HepG2 (cell line): ENCODE results near the gene GALR3. TPM values are rescaled to one million over a fixed set of nuclear protein-coding genes. Genes with fewer than 3 reads are reported as not detected.

ENCODE experiments used
- AGO2 ChIP-seq: fragments of 200-400 bp; formaldehyde crosslinking; optimal IDR thresholded peaks from 2 replicates; pipeline ENCODE3; 2017; ENCODE audit warnings: mild to moderate bottlenecking, low read depth, low read length, moderate library complexity
- BRD4 ChIP-seq: sonication (generic); formaldehyde crosslinking; IDR thresholded peaks from 2 replicates; pipeline ENCODE4 v1.4.0; 2020; ENCODE audit warnings: missing genetic modification reagents
- CCDC6 ChIP-seq: sonication (generic); formaldehyde crosslinking; IDR thresholded peaks from 2 replicates; pipeline ENCODE4 v1.8.1; 2022; ENCODE audit warnings: mild to moderate bottlenecking, missing genetic modification reagents, moderate library complexity
- DR1 ChIP-seq: sonication (generic); formaldehyde crosslinking; IDR thresholded peaks from 2 replicates; pipeline ENCODE4 v1.8.0; 2021; ENCODE audit warnings: mild to moderate bottlenecking, missing genetic modification reagents, inconsistent platforms
- KDM3A ChIP-seq: IDR thresholded peaks from 2 replicates; pipeline ENCODE4 v1.6.1; 2018; ENCODE audit warnings: low read depth, missing compliant biosample characterization
- KLF15 ChIP-seq: sonication (generic); formaldehyde crosslinking; IDR thresholded peaks from 2 replicates; pipeline ENCODE4 v1.8.1; 2023; ENCODE audit warnings: borderline replicate concordance, mild to moderate bottlenecking, inconsistent platforms, missing genetic modification reagents, mixed read lengths
- NPAS2 ChIP-seq: sonication (generic); formaldehyde crosslinking; IDR thresholded peaks from 2 replicates; pipeline ENCODE4 v1.8.0; 2022; ENCODE audit warnings: mild to moderate bottlenecking, missing genetic modification reagents, borderline replicate concordance
- PHB2 ChIP-seq: fragments of 450-650 bp; IDR thresholded peaks from 2 replicates; pipeline ENCODE4 v1.6.1; 2018; ENCODE audit not compliant: partially characterized antibody
- RBFOX2 ChIP-seq: fragments of 200-400 bp; formaldehyde crosslinking; IDR thresholded peaks from 2 replicates; pipeline ENCODE4 v1.6.1; 2017; ENCODE audit warnings: low read depth, mild to moderate bottlenecking, low read length
- XBP1 ChIP-seq: sonication (generic); formaldehyde crosslinking; IDR thresholded peaks from 2 replicates; pipeline ENCODE4 v1.5.0; 2020; ENCODE audit warnings: missing genetic modification reagents
- ZNF10 ChIP-seq: sonication (generic); formaldehyde crosslinking; IDR thresholded peaks from 2 replicates; pipeline ENCODE4 v1.4.0; 2020; ENCODE audit warnings: mild to moderate bottlenecking, low read depth, missing genetic modification reagents, borderline replicate concordance
- polyA plus RNA-seq, 8 experiments: library from polyadenylated mRNA; depleted of rRNA in 3 of 8; stranded (reverse) in 7 of 8; unstranded in 1 of 8; fragments of >200 nt; fragmentation: Illumina TruSeq in 4 of 8; extraction: Trizol in 4 of 8; gene quantifications; 2 replicates each; pipeline versions ENCODE4 v1.2.1 to v1.2.3, GENCODE V29; 2011 to 2016; ENCODE audit warnings: low read depth in 4 of 8, missing spikeins in 1 of 8, mixed read lengths in 1 of 8; ENCODE audit not compliant: insufficient read depth in 1 of 8
- total RNA-seq, 5 experiments: library from RNA; depleted of rRNA; stranded (reverse); fragments of >200 nt; fragmentation: Illumina TruSeq; extraction: Trizol; gene quantifications; 2 replicates each; pipeline ENCODE4 v1.2.3, GENCODE V29; 2016; ENCODE audit warnings: low read depth in 1 of 5
- TF ChIP-seq, protein P1 (sequence below): sonication (generic); formaldehyde crosslinking; IDR thresholded peaks from 2 replicates; pipeline ENCODE4 v1.9.0; 2021; ENCODE audit warnings: missing genetic modification reagents, borderline replicate concordance
- TF ChIP-seq, protein P2 (sequence below): sonication (generic); formaldehyde crosslinking; IDR thresholded peaks from 2 replicates; pipeline ENCODE4 v1.5.0; 2020; ENCODE audit warnings: missing genetic modification reagents
- TF ChIP-seq, protein P3 (sequence below): sonication (generic); formaldehyde crosslinking; IDR thresholded peaks from 2 replicates; pipeline ENCODE4 v1.5.0; 2020; ENCODE audit warnings: mild to moderate bottlenecking, missing genetic modification reagents
- TF ChIP-seq, protein P4 (sequence below): IDR thresholded peaks from 2 replicates; pipeline ENCODE4 v1.6.1; 2016; ENCODE audit warnings: low read depth, control low read depth
- TF ChIP-seq, protein P5 (sequence below): sonication (generic); formaldehyde crosslinking; IDR thresholded peaks from 2 replicates; pipeline ENCODE4 v1.4.0; 2020; ENCODE audit warnings: missing genetic modification reagents
- TF ChIP-seq, protein P6 (sequence below): sonication (generic); formaldehyde crosslinking; IDR thresholded peaks from 2 replicates; pipeline ENCODE4 v1.5.1; 2020; ENCODE audit warnings: missing genetic modification reagents, mild to moderate bottlenecking, borderline replicate concordance

The GALR3 gene
- total and polyA plus RNA-seq, 2 of the 13 experiments (the other 11 are each of a cell fraction or from before 2014, with no cell fraction given), result 0.13 TPM; not detected in 1

DNA sequence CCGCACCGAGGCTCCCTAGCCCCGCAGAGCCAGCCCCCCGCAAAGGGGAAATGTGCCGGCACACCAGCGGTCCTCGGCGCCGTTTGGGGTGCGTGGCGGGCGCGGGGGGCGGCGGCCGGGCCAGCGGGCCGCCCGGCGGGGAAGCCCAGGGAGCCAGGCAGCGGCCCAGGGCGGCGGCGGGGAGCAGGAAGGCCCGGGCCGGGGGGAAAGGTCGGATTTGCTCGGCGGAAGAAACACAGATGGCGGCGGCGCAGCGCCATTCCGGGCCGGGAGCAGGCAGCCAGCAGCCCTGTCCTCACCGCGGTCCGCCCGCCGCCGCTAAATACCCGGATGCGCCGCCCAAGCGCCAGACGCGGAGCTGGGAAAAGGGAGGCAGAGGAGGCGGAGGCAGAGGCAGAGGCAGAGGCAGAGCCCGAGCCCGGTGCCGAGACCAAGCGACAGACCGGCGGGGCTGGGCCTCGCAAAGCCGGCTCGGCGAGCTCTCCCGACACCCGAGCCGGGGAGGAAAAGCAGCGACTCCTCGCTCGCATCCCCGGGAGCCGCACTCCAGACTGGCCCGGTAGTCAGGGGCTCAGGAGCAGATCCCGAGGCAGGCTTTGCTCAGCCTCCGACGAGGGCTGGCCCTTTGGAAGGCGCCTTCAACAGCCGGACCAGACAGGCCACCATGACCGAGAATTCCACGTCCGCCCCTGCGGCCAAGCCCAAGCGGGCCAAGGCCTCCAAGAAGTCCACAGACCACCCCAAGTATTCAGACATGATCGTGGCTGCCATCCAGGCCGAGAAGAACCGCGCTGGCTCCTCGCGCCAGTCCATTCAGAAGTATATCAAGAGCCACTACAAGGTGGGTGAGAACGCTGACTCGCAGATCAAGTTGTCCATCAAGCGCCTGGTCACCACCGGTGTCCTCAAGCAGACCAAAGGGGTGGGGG lies 18.0 kb upstream of the GALR3 start (continued):
- TF ChIP-seq, protein P1, sequence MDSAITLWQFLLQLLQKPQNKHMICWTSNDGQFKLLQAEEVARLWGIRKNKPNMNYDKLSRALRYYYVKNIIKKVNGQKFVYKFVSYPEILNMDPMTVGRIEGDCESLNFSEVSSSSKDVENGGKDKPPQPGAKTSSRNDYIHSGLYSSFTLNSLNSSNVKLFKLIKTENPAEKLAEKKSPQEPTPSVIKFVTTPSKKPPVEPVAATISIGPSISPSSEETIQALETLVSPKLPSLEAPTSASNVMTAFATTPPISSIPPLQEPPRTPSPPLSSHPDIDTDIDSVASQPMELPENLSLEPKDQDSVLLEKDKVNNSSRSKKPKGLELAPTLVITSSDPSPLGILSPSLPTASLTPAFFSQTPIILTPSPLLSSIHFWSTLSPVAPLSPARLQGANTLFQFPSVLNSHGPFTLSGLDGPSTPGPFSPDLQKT (CRISPR knock-in tag), result no peak
- TF ChIP-seq, protein P2, sequence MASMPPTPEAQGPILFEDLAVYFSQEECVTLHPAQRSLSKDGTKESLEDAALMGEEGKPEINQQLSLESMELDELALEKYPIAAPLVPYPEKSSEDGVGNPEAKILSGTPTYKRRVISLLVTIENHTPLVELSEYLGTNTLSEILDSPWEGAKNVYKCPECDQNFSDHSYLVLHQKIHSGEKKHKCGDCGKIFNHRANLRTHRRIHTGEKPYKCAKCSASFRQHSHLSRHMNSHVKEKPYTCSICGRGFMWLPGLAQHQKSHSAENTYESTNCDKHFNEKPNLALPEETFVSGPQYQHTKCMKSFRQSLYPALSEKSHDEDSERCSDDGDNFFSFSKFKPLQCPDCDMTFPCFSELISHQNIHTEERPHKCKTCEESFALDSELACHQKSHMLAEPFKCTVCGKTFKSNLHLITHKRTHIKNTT (CRISPR knock-in tag), result no peak
- TF ChIP-seq KLF15 (CRISPR knock-in tag) (no peak; the same call in 1 of the 2 replicates), BRD4 (CRISPR knock-in tag) (peak; percentile 58; the same call in 1 of the 2 replicates), NPAS2 (CRISPR knock-in tag) (no peak), RBFOX2 (peak; percentile 100), CCDC6 (CRISPR knock-in tag) (peak; percentile 80), ZNF10 (CRISPR knock-in tag) (no peak), PHB2 (no peak), KDM3A (CRISPR knock-in tag) (peak; percentile 72; the same call in 1 of the 2 replicates), XBP1 (CRISPR knock-in tag) (no peak), DR1 (CRISPR knock-in tag) (peak; percentile 85), AGO2 (peak; percentile 99)
- TF ChIP-seq, protein P3, sequence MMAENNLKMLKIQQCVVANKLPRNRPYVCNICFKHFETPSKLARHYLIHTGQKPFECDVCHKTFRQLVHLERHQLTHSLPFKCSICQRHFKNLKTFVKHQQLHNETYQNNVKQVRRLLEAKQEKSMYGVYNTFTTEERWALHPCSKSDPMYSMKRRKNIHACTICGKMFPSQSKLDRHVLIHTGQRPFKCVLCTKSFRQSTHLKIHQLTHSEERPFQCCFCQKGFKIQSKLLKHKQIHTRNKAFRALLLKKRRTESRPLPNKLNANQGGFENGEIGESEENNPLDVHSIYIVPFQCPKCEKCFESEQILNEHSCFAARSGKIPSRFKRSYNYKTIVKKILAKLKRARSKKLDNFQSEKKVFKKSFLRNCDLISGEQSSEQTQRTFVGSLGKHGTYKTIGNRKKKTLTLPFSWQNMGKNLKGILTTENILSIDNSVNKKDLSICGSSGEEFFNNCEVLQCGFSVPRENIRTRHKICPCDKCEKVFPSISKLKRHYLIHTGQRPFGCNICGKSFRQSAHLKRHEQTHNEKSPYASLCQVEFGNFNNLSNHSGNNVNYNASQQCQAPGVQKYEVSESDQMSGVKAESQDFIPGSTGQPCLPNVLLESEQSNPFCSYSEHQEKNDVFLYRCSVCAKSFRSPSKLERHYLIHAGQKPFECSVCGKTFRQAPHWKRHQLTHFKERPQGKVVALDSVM (CRISPR knock-in tag), result peak; percentile 97
- TF ChIP-seq, protein P4, sequence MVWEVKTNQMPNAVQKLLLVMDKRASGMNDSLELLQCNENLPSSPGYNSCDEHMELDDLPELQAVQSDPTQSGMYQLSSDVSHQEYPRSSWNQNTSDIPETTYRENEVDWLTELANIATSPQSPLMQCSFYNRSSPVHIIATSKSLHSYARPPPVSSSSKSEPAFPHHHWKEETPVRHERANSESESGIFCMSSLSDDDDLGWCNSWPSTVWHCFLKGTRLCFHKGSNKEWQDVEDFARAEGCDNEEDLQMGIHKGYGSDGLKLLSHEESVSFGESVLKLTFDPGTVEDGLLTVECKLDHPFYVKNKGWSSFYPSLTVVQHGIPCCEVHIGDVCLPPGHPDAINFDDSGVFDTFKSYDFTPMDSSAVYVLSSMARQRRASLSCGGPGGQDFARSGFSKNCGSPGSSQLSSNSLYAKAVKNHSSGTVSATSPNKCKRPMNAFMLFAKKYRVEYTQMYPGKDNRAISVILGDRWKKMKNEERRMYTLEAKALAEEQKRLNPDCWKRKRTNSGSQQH (CRISPR knock-in tag), result peak; percentile 68; the same call in 1 of the 2 replicates
- TF ChIP-seq, protein P5, sequence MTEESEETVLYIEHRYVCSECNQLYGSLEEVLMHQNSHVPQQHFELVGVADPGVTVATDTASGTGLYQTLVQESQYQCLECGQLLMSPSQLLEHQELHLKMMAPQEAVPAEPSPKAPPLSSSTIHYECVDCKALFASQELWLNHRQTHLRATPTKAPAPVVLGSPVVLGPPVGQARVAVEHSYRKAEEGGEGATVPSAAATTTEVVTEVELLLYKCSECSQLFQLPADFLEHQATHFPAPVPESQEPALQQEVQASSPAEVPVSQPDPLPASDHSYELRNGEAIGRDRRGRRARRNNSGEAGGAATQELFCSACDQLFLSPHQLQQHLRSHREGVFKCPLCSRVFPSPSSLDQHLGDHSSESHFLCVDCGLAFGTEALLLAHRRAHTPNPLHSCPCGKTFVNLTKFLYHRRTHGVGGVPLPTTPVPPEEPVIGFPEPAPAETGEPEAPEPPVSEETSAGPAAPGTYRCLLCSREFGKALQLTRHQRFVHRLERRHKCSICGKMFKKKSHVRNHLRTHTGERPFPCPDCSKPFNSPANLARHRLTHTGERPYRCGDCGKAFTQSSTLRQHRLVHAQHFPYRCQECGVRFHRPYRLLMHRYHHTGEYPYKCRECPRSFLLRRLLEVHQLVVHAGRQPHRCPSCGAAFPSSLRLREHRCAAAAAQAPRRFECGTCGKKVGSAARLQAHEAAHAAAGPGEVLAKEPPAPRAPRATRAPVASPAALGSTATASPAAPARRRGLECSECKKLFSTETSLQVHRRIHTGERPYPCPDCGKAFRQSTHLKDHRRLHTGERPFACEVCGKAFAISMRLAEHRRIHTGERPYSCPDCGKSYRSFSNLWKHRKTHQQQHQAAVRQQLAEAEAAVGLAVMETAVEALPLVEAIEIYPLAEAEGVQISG, result peak; percentile 85
- TF ChIP-seq, protein P6, sequence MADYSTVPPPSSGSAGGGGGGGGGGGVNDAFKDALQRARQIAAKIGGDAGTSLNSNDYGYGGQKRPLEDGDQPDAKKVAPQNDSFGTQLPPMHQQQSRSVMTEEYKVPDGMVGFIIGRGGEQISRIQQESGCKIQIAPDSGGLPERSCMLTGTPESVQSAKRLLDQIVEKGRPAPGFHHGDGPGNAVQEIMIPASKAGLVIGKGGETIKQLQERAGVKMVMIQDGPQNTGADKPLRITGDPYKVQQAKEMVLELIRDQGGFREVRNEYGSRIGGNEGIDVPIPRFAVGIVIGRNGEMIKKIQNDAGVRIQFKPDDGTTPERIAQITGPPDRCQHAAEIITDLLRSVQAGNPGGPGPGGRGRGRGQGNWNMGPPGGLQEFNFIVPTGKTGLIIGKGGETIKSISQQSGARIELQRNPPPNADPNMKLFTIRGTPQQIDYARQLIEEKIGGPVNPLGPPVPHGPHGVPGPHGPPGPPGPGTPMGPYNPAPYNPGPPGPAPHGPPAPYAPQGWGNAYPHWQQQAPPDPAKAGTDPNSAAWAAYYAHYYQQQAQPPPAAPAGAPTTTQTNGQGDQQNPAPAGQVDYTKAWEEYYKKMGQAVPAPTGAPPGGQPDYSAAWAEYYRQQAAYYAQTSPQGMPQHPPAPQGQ, result no peak; the same call in 1 of the 2 replicates
